HG03108 (cell line): ENCODE results near the gene ZNF343.

Experiments
- ATAC-seq: cut with Tn5 transposase; IDR thresholded peaks from one replicate; pipeline ENCODE4 v1.9.1; 2021; ENCODE audit warnings: moderate library complexity; ENCODE audit not compliant: unreplicated experiment

The ZNF343 gene

GRCh38 chr20:2446845-2447244 lies 61.9 kb downstream of the ZNF343 start:
- ATAC-seq = no peak
